WERI-Rb-1 (cell line): Measurements from ENCODE around the gene PROZ.

Source experiments
- DNase-seq: peaks from one replicate; pipeline ENCODE4 v3.0.0-alpha.2; 2020
- H3K27ac ChIP-seq: fragments of 250-450 bp; sonication (Bioruptor Pico); 2 replicates; pipeline ENCODE4 v1.5.1; 2020; ENCODE audit warnings: mild to moderate bottlenecking, moderate library complexity
- H3K27me3 ChIP-seq: fragments of 250-450 bp; sonication (Bioruptor Pico); 2 replicates; pipeline ENCODE4 v1.5.1; 2021; ENCODE audit warnings: mild to moderate bottlenecking, low read depth, moderate library complexity; ENCODE audit not compliant: insufficient read depth, severe bottlenecking
- H3K36me3 ChIP-seq: fragments of 250-450 bp; sonication (Bioruptor Pico); 2 replicates; pipeline ENCODE4 v1.5.1; 2020; ENCODE audit warnings: mild to moderate bottlenecking, moderate library complexity
- H3K4me3 ChIP-seq: 2 replicates; pipeline ENCODE4 v1.5.1; 2011; ENCODE audit warnings: low read depth, mild to moderate bottlenecking, control low read depth, low read length
- H3K9me3 ChIP-seq: fragments of 250-450 bp; sonication (Bioruptor Pico); 2 replicates; pipeline ENCODE4 v1.5.1; 2021; ENCODE audit warnings: mild to moderate bottlenecking, moderate library complexity; ENCODE audit not compliant: severe bottlenecking
- CTCF ChIP-seq: IDR thresholded peaks from 2 replicates; pipeline ENCODE4 v1.5.1; 2011; ENCODE audit warnings: low read depth, mild to moderate bottlenecking, control low read depth, inconsistent platforms, low read length

The PROZ gene

GRCh38 chr13:113169277-113170272 is 11.1 kb downstream of the PROZ start:
- H3K27ac ChIP-seq: no peak overlapping the region; the same call in 1 of the 2 replicates
- no peak overlapping the region for H3K4me3 ChIP-seq
- H3K9me3 ChIP-seq: no peaks in the 10 kb centered on the region
- peaks cover 47% of the 10 kb centered on the region for H3K36me3 ChIP-seq
- H3K27me3 ChIP-seq: no peaks in the 10 kb centered on the region
- DNase-seq: no peak
- no peak for TF ChIP-seq CTCF

- Histone ChIP-seq H3K27ac (no peak overlapping the region), H3K27me3 (no peaks in the 10 kb centered on the region), H3K9me3 (no peaks in the 10 kb centered on the region), H3K4me3 (no peak overlapping the region), H3K36me3 (peaks cover 57% of the 10 kb centered on the region)
- no peak for DNase-seq
- no peak for TF ChIP-seq CTCF
Measured at GRCh38 chr13:113170511-113170910, 12.1 kb downstream of the PROZ start.

GRCh38 chr13:113171250-113172125 is 13.0 kb downstream of the PROZ start:
- H3K4me3 ChIP-seq: no peak overlapping the region
- H3K36me3 ChIP-seq: peaks cover 65% of the 10 kb centered on the region
- H3K27ac ChIP-seq: no peak overlapping the region
- H3K9me3 ChIP-seq: no peaks in the 10 kb centered on the region
- no peak for TF ChIP-seq CTCF
- no peaks in the 10 kb centered on the region for H3K27me3 ChIP-seq
- no peak for DNase-seq

GRCh38 chr13:113172419-113172926 is 14.0 kb downstream of the PROZ start:
- H3K9me3 ChIP-seq: no peaks in the 10 kb centered on the region
- no peak for DNase-seq
- H3K27me3 ChIP-seq: no peaks in the 10 kb centered on the region
- no peak overlapping the region for H3K27ac ChIP-seq
- H3K36me3 ChIP-seq: peaks cover 72% of the 10 kb centered on the region
- TF ChIP-seq CTCF: no peak
- H3K4me3 ChIP-seq: no peak overlapping the region

- DNase-seq: no peak
- no peaks in the 10 kb centered on the region for H3K9me3 ChIP-seq
- TF ChIP-seq CTCF: no peak
- H3K27ac ChIP-seq: no peak overlapping the region
- no peaks in the 10 kb centered on the region for H3K27me3 ChIP-seq
- H3K36me3 ChIP-seq: peaks cover 86% of the 10 kb centered on the region
- no peak overlapping the region for H3K4me3 ChIP-seq
Measured at GRCh38 chr13:113176280-113176679, 17.8 kb downstream of the PROZ start.
